NAMALWA (cell line): ENCODE results near the gene TCL1B.

Experiments used
- DNase-seq: peaks from one replicate; pipeline ENCODE4 v3.0.0-alpha.2; 2015; ENCODE audit warnings: low spot score

TCL1B gene

DNA sequence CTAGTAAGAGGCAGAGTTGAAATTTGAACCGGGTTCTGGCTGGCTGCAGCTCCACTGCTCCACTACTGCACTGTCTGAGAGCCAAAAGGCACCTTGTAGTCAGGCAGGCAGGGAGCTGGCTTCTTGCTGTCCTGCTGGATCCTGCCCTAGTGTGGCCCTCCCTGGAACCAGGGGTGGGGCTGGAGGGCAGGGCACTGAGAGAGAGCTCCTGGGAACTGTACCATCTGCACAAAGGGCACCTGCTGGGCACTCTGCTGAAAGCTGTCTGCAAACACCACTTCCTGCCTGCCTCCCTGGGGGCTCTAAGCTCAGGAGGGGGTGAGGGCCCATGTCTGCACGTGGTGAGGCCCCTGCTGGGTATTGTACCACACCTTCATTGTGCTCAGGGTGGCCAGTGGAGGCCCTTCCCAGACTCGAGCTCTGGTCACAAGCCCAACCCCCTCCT is 19.0 kb upstream of the TCL1B start:
- DNase-seq, result peak; percentile 89

DNA sequence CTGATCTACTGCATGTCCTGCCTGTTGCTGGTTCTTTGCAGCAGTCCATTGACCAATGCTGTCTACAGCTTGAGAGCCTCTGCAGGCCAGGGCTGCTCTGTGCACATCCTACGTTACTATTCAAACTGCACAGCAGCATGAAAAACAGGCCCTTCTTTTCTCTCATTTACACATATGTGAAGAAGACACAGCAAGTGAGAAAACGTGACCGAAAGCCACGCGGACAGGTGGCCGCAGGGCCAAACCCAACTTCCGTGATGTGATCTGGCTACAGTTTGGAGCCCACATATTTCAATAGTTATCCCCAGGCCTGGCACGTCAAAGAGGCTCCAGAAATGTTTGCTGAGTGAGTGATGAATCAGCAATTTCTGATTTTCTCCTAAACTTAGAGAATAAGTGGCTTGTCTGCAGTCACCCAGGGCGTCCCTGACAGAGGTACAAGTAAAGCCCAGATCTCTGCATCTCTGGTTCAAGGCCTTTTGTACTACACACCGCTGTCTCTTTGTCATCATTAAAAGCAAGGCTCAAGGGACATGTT is 17.9 kb upstream of the TCL1B start:
- DNase-seq, result peak; percentile 58

DNA sequence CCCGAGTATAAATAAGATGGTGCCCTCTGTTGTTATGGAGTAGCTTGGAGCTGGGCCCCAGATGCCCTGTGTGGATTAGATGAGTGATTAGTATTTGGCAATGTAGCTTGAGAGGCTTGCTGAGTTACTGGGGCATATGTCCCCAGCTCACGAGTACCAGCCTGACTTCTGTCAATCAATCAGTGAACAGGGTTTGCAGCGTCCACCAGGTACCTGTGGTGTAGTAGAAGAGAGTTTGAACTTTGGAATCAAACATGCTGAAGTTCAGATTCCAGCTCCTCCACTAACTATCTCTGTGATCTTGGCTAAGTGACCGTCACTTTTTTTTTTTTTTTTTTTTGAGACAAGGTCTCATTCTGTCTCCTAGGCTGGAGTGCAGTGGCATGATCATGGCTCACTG is 11.6 kb upstream of the TCL1B start:
- no peak for DNase-seq

DNA sequence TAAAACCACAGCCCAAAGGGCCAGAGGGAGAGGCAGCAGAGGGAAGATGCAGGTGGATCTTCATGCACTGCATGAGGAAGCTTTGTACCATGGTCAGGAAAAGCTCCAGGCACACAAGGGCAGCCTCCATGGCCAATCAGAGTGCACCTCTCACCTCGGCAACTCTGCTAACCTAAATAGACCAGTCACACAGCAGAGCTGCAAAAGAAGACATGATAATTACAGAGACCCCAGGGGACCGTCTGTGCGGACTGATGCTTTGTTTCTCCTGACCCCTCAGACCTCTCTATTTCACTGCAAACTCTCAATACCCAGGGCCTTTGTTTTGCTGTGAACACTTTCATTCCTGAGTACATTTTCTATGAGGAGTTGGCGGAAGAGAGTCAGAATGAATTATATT is 10.7 kb upstream of the TCL1B start:
- no peak for DNase-seq

DNA sequence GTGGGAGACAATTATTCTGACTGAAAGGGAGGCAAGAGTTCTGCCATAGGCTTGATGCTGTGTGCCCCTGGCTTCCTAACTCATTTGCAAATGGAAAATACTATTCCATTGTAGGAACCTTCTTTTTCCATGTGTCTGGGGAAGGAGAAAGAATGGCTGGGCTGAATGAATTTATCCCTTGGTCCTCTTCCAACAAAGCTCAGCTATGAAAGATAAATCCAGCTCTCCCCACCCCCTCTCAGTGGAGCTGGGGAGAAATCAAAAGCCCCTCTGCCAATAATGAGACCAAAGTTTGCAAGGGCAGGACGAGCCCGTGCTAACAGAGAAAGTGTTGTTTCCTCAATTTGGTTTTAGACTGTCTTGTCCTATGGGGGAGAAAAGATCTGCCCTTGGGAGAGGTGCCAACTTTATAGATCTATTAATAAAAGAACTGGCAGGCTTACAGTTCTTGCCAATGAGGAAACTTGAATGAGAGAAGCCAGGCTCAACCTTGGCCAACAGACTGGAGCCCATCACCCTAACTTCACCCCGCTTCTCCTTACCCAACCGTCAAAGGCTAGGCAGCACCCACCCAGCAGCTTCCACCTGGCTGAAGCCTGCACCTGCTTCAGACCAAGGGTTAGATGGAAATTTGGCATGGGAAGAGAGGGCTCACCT is 8.9 kb upstream of the TCL1B start:
- DNase-seq, result no peak

DNA sequence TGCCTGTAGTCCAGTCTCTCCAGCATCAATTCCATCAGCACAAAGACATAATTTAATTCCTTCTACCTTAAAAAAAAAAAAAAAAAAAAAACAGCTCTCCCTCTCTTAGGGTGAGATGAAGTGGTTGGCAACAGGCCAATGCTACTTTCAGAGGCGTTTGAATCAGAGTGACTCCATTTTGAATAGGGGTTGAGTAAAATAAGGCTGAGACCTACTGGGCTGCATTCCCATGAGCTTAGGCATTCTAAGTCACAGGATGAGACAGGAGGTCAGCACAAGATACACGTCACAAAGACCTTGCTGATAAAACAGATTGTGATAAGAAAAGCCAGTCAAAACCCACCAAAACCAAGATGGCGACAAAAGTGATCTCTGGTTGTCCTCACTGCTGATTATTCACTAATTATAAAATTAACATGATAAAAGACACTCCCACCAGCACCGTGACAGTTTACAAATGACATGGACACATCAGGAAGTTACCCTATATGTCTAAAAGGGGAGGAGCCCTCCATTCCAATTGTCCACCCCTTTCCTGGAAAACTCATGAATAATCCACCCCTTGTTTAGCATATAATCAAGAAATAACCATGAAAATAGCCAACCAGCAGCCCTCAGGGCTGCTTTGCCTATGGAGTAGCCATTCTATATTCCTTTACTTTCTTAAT is 6.9 kb upstream of the TCL1B start:
- DNase-seq, result peak; percentile 59

DNA sequence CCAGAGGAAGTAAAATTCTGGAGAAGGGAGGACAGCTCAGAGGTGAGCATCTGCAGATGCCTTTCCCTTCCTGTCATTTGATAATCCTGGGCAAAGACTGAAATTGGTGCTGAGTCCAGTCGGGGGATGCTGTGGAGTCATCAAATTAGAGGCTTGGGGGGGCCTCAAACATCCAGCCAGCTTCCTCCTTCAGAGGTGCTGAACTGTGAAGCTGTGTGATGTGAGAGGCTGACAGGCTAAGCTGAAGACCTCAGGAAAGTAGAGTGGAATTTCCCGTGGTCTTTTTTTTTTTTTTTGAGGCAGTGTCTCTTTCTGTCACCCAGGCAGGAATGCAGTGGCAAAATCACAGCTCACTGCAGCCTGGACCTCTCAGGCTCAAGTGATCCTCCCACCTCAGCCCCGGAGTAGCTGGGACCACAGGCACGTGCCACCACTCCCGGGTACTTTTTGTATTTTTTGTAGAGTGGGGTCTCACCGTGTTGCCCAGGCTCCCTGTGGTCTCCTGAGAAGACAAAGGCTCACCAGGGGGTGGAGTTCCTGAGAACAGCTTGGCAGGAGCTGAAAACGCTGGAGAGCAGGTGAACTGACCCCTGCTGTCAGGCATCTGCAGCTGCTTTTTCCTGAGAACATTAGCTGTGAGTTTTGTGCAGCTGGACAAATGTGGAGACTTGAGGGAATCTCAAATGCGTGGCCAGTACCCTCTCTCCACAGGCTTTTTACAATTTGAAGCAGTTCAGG is 6.1 kb upstream of the TCL1B start:
- peak; percentile 51 for DNase-seq

DNA sequence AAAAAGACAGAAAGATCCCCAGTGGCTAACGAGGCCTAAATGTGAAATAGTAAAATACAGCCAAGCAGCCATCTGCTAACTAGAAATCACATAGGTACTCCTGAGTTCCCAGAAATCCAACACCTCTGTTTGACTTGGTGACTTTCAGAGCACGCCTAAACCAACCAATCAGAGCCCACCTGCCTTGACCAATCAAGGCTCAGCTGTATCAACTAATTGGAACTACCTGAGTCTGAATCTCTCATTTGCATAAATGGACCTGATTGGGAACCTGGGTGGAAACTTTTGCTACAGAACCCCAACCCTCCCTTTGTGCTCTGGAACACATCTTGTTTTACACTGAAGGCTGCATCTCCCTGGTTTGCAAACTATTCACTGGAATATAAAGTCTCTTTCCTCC is 5.1 kb upstream of the TCL1B start:
- no peak for DNase-seq

DNA sequence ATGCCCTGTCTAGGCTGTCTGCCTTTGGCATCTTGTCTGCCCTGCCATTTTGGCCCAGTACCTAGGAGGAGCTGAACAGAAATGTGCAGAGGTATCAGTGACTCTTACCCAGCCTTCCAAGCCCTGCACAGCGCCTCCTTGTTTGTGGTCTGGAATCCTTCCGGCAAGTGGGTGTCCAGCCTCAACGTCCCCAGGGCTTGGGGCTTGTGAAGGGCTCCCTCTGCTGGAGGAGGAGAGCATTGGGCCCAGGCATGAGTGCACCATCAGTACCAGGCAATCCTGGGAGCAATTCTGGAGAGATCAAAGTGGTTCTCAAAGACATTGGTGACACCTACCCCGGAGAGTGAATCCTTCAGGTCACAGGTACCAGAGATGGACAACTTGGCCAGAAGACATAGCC is 2.4 kb upstream of the TCL1B start:
- peak; percentile 40 for DNase-seq

DNA sequence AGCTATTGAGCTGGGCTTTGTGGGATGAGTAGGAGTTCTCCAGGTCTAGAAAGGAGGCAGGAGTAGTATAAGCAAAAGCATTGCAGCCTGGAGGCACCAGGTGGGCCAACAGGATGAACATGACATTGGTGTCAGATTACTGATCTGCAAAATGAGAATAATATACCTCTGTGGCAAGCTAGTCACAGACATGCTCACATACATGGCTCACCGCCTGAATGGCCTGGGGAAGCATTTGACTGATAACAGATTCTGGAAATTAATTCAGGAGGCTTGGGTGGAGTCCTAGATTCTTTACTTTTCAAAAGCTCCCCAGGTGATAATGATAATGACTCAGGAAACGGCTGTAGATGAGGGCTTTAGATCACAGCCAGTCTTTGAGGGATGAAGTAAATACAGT is 709 bp downstream of the TCL1B start:
- no peak for DNase-seq

DNA sequence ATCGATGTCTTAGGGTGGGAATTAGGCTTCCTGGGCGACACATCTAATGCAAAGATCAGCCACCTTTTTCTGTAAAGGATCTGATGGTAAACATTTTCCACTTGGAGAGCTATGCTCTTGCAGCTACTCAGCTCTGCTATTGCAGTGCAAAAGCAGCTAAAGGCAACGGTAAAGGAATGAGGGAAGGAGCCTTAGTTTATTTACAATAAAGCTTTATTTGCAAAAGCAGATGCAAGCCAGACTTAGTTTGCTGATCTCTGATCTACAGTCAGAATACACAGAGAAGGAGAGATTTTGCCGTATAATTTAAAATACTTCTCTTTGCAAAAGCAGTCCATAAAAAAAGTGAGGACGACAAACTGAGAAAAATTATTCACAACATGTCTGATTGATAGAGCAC is 3.2 kb downstream of the TCL1B start:
- DNase-seq, result no peak

DNA sequence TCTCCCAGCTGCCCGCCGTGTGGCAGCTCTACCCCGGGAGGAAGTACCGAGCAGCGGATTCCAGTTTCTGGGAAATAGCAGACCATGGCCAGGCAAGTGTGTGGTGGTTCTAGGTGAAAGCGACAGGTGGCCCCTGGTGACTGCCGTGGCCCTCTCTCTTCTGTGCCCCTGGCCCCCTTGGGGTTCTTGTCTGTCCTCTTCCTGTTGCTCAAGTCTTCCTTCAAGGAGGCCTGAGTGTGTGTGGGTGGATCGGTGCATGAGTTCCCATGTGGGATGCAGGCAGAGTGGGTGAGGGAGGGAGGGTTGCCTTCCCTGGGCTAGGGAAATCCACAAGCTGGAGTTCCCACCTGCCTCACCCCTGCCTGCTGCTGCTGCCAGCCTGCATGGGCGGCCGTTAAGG is 4.6 kb downstream of the TCL1B start:
- no peak for DNase-seq

DNA sequence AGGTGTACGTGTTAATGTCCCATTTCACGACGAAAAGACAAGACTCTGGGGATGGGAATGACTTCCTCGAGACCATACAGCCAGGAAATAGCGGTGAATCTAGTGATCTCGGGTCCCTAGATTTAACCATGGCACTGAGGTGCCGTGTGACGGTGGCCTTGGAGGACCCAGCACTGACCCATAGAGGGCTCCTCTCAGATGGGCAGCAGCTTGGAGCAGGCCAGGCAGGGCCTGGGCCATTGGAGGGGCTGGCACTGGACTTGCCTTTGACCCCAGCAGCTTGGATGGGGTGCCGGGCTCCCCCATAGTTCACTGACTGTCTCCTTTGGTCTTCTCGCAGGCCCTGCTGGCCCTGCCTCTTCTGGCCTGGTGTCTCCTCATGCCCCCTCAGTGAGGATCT is 5.4 kb downstream of the TCL1B start:
- no peak for DNase-seq

DNA sequence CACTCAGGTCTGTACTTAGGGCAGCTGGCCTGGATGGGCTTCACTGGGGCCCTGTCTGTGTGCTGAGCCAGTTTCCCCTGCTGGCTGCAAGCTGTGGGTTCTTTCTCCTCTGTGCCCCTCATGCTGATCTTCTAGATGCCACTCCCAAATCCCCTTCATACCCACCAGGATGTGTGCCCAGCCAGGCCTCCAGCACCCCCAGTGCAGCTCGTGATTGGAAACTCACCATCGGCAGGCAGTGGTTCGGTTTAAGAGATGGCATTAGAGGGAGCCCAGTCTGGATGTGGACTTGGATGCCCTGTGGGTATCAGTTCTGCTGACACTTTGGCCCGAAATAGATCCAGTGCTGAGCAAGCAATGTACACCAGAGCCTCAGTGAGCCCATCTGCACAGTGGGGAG is 5.9 kb downstream of the TCL1B start:
- DNase-seq, result no peak

DNA sequence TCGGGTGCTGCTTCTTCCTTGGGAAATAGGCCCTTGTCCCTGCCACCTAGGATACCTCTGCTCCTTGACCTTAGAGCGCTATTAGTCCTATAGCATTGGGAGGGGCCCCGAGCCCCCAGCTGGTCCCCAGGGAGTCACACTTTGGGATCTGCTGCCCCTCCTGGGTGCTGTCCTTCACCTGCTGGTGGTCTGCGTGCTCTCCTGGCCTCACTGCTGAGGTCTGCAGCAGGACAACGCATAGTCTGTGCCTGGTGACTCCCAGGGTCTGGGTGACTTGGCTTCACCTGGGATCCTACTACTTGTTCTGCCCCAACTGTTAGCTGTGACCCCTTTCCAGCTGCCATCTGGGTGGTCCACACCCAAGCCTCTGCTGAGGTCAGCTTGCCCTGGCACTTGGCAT is 8.8 kb downstream of the TCL1B start:
- DNase-seq, result no peak

DNA sequence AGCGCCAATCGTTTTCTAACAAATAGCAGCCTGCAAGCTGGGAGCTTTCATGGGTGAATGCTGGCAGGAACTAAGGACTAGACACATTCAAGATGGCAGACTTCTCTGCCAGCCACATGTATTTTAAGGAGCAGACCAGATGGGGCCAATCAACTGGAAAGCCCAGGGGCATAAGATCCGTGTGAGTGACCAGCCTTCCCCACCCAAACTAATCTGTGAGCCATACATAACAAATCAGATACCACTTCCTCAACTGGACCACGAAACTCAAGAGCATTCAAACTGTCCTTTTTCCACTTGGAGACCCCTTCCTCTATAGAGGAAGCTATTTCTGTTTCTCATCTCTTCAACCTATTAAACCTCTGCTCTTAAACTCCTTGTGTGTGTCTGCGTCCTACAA is 9.7 kb downstream of the TCL1B start:
- DNase-seq, result peak; percentile 89

DNA sequence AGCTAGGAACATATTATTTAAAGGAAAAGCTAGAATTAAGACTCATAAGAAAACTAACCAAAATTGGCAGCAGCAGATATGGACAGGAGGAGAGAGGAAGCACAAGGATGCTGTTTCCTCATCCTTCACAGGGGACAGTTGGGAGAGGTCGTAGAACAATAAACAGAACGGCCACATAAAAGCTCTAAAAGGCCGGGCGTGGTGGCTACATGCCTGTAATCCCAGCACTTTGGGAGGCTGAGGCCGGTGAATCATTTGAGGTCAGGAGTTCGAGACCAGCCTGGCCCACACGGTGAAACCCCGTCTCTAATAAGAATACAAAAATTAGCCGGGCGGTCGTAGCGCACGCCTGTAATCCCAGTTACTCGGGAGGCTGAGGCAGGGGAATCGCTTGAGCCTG is 10.5 kb downstream of the TCL1B start:
- DNase-seq, result peak; percentile 46

DNA sequence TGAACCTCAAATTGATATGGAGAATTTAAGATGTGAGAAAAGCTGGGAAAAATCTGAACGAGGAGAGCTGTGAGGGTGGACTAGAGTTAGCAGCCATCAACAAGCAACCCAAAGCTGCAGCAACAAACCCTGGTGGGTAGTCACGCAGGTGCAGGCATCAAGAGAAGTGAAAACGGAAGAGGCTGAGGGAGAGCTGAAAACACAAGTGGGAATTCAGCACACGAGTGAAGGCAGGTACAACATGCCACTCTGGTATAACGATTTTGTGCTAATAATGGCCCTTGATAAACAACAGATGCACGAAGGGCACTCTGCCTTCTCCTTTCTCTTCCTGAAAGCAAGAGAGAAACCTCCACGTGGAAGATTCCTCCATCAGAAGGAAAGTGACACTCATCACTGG is 11.5 kb downstream of the TCL1B start:
- peak; percentile 94 for DNase-seq

DNA sequence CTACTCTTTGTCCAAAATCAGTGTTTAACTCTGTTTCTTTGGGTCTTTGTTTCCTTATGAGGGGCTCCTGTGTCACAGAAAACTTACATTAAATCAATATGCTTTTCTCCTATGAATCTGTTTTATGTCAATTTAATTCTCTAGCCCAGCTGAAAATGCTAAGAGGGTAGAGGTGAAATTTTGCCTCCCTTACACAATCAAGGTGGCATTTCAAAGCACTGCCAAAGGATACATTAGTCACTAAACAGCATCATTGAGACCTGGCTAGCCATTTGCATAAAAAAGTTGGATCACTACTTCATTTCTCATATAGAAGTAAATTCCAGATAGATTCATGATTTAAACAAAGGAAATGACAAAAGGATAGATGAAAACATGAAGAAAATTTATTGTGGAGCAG is 12.1 kb downstream of the TCL1B start:
- peak; percentile 58 for DNase-seq

DNA sequence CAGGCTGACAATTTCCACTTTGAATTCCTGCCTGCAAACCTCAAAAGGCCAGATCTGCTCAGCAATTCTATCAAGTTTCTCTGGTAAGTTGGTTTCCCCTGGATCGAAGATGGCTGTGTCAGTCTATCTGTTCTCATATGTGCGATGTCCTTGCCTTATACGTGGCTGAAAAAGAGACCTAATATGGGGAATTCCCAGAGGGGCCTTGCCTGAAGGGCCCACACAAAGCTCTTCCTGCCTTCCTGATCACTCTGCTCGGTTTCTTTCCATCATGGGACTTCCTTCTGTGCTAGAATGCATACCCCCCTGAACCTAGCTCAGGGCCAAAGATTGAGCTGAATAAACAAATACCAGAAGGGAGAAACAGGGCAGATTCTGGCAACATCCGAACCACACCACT is 13.2 kb downstream of the TCL1B start:
- DNase-seq, result peak; percentile 63

DNA sequence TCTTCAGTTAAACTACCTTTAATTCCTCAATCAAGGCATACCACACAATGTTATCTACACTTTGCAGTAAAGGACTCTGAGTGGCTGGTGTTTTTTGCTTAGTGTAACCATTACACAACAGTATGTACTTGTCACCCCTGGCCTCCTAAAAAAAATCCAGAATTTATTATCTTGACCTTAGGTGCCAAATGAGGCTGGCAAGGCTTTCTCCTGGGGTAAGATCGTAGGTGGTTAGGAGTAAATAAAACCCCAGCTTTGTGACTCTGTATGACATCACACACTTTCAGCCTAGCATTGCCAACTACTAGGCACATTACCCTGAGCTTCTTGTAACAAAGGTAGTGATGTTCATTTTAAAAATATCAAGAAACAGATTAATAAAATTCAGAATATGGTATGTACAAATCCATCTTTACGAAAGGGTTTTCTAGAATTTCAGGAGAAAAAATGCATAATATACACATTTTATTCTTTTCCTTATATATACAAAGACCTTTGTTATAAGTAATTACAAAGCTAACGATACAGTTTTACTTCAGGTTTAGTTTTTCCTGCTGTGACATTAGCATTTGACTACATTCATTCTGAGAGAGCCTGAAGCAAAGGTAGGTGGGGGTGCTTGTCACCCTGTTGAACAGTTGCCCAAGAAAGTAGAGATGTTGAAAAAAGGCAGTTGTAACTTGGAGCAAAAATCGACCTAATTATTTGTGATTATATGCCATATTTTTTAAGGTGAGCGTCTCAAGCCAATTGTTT is 14.2 kb downstream of the TCL1B start:
- DNase-seq, result peak; percentile 38

DNA sequence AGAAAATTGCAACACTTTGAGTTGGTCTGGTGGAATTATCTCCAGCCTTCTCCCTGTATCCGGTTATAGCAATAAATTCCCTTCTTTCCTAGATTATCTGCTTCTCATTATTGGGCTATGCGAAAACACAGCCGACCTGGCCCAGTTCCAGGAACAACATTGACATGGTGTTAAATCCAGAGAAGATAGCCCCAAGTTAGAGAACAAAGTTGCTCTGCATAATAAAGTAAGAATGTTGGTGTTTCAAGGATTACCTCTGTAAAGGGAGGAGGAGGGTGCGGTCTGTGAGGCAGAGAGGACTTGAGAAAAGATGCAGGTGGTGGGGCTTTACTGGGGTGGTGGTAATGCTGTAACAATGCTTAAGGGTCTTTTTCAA is 15.6 kb downstream of the TCL1B start:
- DNase-seq, result no peak
